ENCODE measurements around the gene CAPN8. TPM values are rescaled to one million over a fixed set of nuclear protein-coding genes. Genes with fewer than 3 reads are reported as not detected.

CAPN8 gene
- polyA plus RNA-seq, 1 of the 3 experiments (the other 2 are of a cell fraction), result not detected

GRCh38 chr1:223712850-223713474 lies 47.5 kb upstream of the CAPN8 start:
- peak overlapping the region; percentile 92 for H3K4me2 ChIP-seq
- peaks cover 66% of the 10 kb centered on the region for H3K79me2 ChIP-seq (ENCODE audit: insufficient read depth)
- H3K9me2 ChIP-seq, result no peaks in the 10 kb centered on the region
- CTCF ChIA-PET, result interaction anchor here (0.6 to 4.8 kb wide), 10 partner anchors 12 to 364 kb away, joined by 3 to 110 read pairs (median 4); no protein-coding TSS in a partner anchor
- TF ChIP-seq FOXJ3 (CRISPR knock-in tag; IDR thresholded peaks at IDR 0.05) (no peak), SMC3 (IDR thresholded peaks at IDR 0.05; ENCODE audit: low read depth, low read length) (no peak), RXRA (IDR thresholded peaks at IDR 0.05; ENCODE audit: borderline replicate concordance, low read depth) (no peak), JUND (IDR thresholded peaks at IDR 0.05) (no peak), FOXM1 (IDR thresholded peaks at IDR 0.05; ENCODE audit: low read depth) (no peak), MEF2A (IDR thresholded peaks at IDR 0.05; ENCODE audit: borderline replicate concordance, low read depth) (no peak), CHD2 (IDR thresholded peaks at IDR 0.05; ENCODE audit: low read length, partially characterized antibody) (no peak), MAX (IDR thresholded peaks at IDR 0.05; ENCODE audit: low read depth) (0 out of 2 replicates have a peak, but pooled peaks have one; percentile 5)
- peaks cover 6 to 8% of the 10 kb centered on the region in 2 experiments for H3K36me3 ChIP-seq (replicated peaks in 1 of 2; ENCODE audit: control insufficient read depth in 1 of 2, insufficient read depth in 2 of 2, low read length in 1 of 2)
- peak overlapping the region; percentile 33; the same call in 1 of the 2 replicates for H2AFZ ChIP-seq (ENCODE audit: low read depth)
- peak overlapping the region; percentile 85 to 88 for H3K27ac ChIP-seq (ENCODE audit: low read depth in 2 of 2, low read length in 1 of 2)
- no peaks in the 10 kb centered on the region for H3K27me3 ChIP-seq (ENCODE audit: insufficient read depth)
- WGBS (ENCODE audit: low lambda C conversion rate), result 28% methylated on average over 9 of the region's 40 CpGs
- no peaks in the 10 kb centered on the region for H3K9me3 ChIP-seq
- peak overlapping the region; percentile 96 for H3K9ac ChIP-seq
- DNase-seq, result no peak
- peaks cover 39% of the 10 kb centered on the region for H4K20me1 ChIP-seq (ENCODE audit: insufficient read depth)
- H3K4me3 ChIP-seq (ENCODE audit: low read depth in 2 of 2, low read length in 1 of 2), result peak overlapping the region; percentile 72 to 83
- peaks cover 37 to 57% of the 10 kb centered on the region in 2 experiments for H3K4me1 ChIP-seq (ENCODE audit: control insufficient read depth in 1 of 2, insufficient read depth in 2 of 2, low read depth in 1 of 2, low read length in 1 of 2)
- peaks cover 31% of the 10 kb centered on the region for H3F3A ChIP-seq (replicated peaks; ENCODE audit: insufficient read depth)
- POLR2A ChIA-PET, result interaction anchor here (0.7 to 1.5 kb wide), 4 partner anchors 15 to 38 kb away, joined by 3 read pairs; no protein-coding TSS in a partner anchor

- Histone ChIP-seq H3K9me3 (no peaks in the 10 kb centered on the region), H3K4me2 (peak within 1 kb of the TSS; percentile 92), H3K27ac (ENCODE audit: low read depth in 2 of 2, low read length in 1 of 2) (peak within 1 kb of the TSS; percentile 85 to 88), H2AFZ (ENCODE audit: low read depth) (peak within 1 kb of the TSS; percentile 83), H3K79me2 (ENCODE audit: insufficient read depth) (peaks cover 59% of the 10 kb centered on the region), H3K4me3 (ENCODE audit: low read depth in 2 of 2, low read length in 1 of 2) (peak within 1 kb of the TSS; percentile 72 to 83), H3K36me3 (replicated peaks in 1 of 2; ENCODE audit: control insufficient read depth in 1 of 2, insufficient read depth in 2 of 2, low read length in 1 of 2) (peaks cover 2 to 6% of the 10 kb centered on the region in 2 experiments), H3K9me2 (no peaks in the 10 kb centered on the region), H3F3A (replicated peaks; ENCODE audit: insufficient read depth) (peaks cover 38% of the 10 kb centered on the region), H3K27me3 (ENCODE audit: insufficient read depth) (no peaks in the 10 kb centered on the region), H3K9ac (peak within 1 kb of the TSS; percentile 96), H4K20me1 (ENCODE audit: insufficient read depth) (peaks cover 33% of the 10 kb centered on the region), H3K4me1 (ENCODE audit: control insufficient read depth in 1 of 2, insufficient read depth in 2 of 2, low read depth in 1 of 2, low read length in 1 of 2) (peaks cover 42 to 58% of the 10 kb centered on the region in 2 experiments)
- CTCF ChIA-PET, result interaction anchor here (0.6 to 4.8 kb wide), 13 partner anchors 11 to 653 kb away, joined by 3 to 110 read pairs (median 4); no protein-coding TSS in a partner anchor
- POLR2A ChIA-PET, result interaction anchor here (1.0 to 1.5 kb wide), 3 partner anchors 14 to 37 kb away, joined by 3 read pairs; no protein-coding TSS in a partner anchor
- DNase-seq, result peak; percentile 96
- WGBS (ENCODE audit: low lambda C conversion rate), result 2% methylated on average over 26 of the region's 74 CpGs
- TF ChIP-seq MXI1 (IDR thresholded peaks at IDR 0.05; ENCODE audit: low read depth, low read length) (no peak; the same call in 1 of the 2 replicates), SIN3A (IDR thresholded peaks at IDR 0.05; ENCODE audit: borderline replicate concordance, low read depth, low read length) (peak; percentile 40; the same call in 1 of the 2 replicates), MAX (IDR thresholded peaks at IDR 0.05; ENCODE audit: low read depth) (0 out of 2 replicates have a peak, but pooled peaks have one; percentile 13), FOSL2 (IDR thresholded peaks at IDR 0.05; ENCODE audit: borderline replicate concordance, low read depth) (peak; percentile 51; the same call in 1 of the 2 replicates), USF2 (IDR thresholded peaks at IDR 0.05; ENCODE audit: borderline replicate concordance, low read depth, low read length) (no peak), SMC3 (IDR thresholded peaks at IDR 0.05; ENCODE audit: low read depth, low read length) (peak; percentile 74), JUND (IDR thresholded peaks at IDR 0.05) (peak; percentile 15; the same call in 1 of the 2 replicates), POLR2AphosphoS5 (IDR thresholded peaks at IDR 0.05; ENCODE audit: low read depth, low read length) (peak; percentile 67; the same call in 1 of the 2 replicates), RAD21 (IDR thresholded peaks at IDR 0.05; ENCODE audit: low read length) (peak; percentile 64), FOXM1 (IDR thresholded peaks at IDR 0.05; ENCODE audit: low read depth) (no peak), REST (IDR thresholded peaks at IDR 0.05; ENCODE audit: low read depth, low read length) (no peak), ELF1 (IDR thresholded peaks at IDR 0.05) (no peak), NRF1 (IDR thresholded peaks at IDR 0.05; ENCODE audit: low read depth, low read length) (peak; percentile 10; the same call in 1 of the 2 replicates), NFIC (IDR thresholded peaks at IDR 0.05; ENCODE audit: borderline replicate concordance) (no peak), TAF1 (IDR thresholded peaks at IDR 0.05; ENCODE audit: borderline replicate concordance, low read depth, low read length) (peak; percentile 39; the same call in 1 of the 2 replicates), RXRA (IDR thresholded peaks at IDR 0.05; ENCODE audit: borderline replicate concordance, low read depth) (no peak)
Measured at GRCh38 chr1:223712194-223712849, 46.8 kb upstream of the CAPN8 start, which contains the start of gene CAPN2. Gene CAPN2, plus strand, starts transcription at chr1:223712539. Its CDS starts 102 bp downstream, at chr1:223712641.

Data from SK-N-SH (cell line).